Progenitor cell of endocrine pancreas (in vitro differentiated cells): ENCODE data around the gene RGS10. TPM values are rescaled to one million over a fixed set of nuclear protein-coding genes. Genes with fewer than 3 reads are reported as not detected.

ENCODE experiments used
- DNase-seq: peaks from one replicate; pipeline ENCODE4 v3.0.0; 2021; ENCODE audit warnings: low spot score; ENCODE audit not compliant: unreplicated experiment
- H3K27ac Mint-ChIP-seq: 2 replicates; pipeline ENCODE4 v1.8.0; 2021; ENCODE audit warnings: mild to moderate bottlenecking, moderate library complexity, mixed read lengths
- H3K27me3 Mint-ChIP-seq: 2 replicates; pipeline ENCODE4 v1.8.0; 2021; ENCODE audit warnings: mixed read lengths
- H3K36me3 Mint-ChIP-seq: 2 replicates; pipeline ENCODE4 v1.8.0; 2022; ENCODE audit warnings: mixed read lengths; ENCODE audit not compliant: insufficient read depth
- H3K4me1 Mint-ChIP-seq: 2 replicates; pipeline ENCODE4 v1.8.0; 2021; ENCODE audit warnings: low read depth, mixed read lengths
- H3K4me3 Mint-ChIP-seq: 2 replicates; pipeline ENCODE4 v1.8.0; 2021; ENCODE audit warnings: low read depth, mild to moderate bottlenecking, moderate library complexity, mixed read lengths
- H3K9me3 Mint-ChIP-seq: 2 replicates; pipeline ENCODE4 v1.8.0; 2021; ENCODE audit warnings: low read depth, mixed read lengths
- CTCF ChIP-seq: fragments of 200-600 bp; sonication (generic); IDR thresholded peaks from one replicate; pipeline ENCODE4 v1.5.0; 2021; ENCODE audit warnings: antibody characterized with exemption, mild to moderate bottlenecking; ENCODE audit not compliant: unreplicated experiment
- total RNA-seq: library from RNA; stranded (reverse); gene quantifications from 2 replicates; pipeline ENCODE4 v1.2.1, GENCODE V29; 2021

Gene RGS10
- total RNA-seq, 1 donor from 2014 or later, result 0.96 TPM

GRCh38 chr10:119501690-119502089 is 40.8 kb downstream of the RGS10 start:
- H3K4me1 Mint-ChIP-seq, result peaks cover 18% of the 10 kb centered on the region
- no peak for DNase-seq
- no peak for TF ChIP-seq CTCF
- H3K4me3 Mint-ChIP-seq, result no peak overlapping the region
- H3K27me3 Mint-ChIP-seq, result peaks cover 25% of the 10 kb centered on the region
- no peaks in the 10 kb centered on the region for H3K36me3 Mint-ChIP-seq
- no peak overlapping the region for H3K27ac Mint-ChIP-seq
- H3K9me3 Mint-ChIP-seq, result no peaks in the 10 kb centered on the region

GRCh38 chr10:119500821-119501220 is 41.7 kb downstream of the RGS10 start:
- Mint-ChIP-seq H3K36me3 (no peaks in the 10 kb centered on the region), H3K27ac (no peak overlapping the region), H3K9me3 (no peaks in the 10 kb centered on the region), H3K27me3 (peaks cover 23% of the 10 kb centered on the region), H3K4me1 (peaks cover 18% of the 10 kb centered on the region), H3K4me3 (no peak overlapping the region)
- no peak for TF ChIP-seq CTCF
- no peak for DNase-seq

GRCh38 chr10:119500123-119500795 is 42.3 kb downstream of the RGS10 start:
- H3K27me3 Mint-ChIP-seq, result peaks cover 19% of the 10 kb centered on the region
- H3K4me3 Mint-ChIP-seq, result no peak overlapping the region
- DNase-seq, result no peak
- no peaks in the 10 kb centered on the region for H3K9me3 Mint-ChIP-seq
- no peaks in the 10 kb centered on the region for H3K36me3 Mint-ChIP-seq
- TF ChIP-seq CTCF, result no peak
- H3K4me1 Mint-ChIP-seq, result peaks cover 18% of the 10 kb centered on the region
- H3K27ac Mint-ChIP-seq, result no peak overlapping the region

GRCh38 chr10:119499677-119500002 is 42.9 kb downstream of the RGS10 start:
- H3K27ac Mint-ChIP-seq, result peak overlapping the region; percentile 74
- H3K9me3 Mint-ChIP-seq, result no peaks in the 10 kb centered on the region
- no peaks in the 10 kb centered on the region for H3K36me3 Mint-ChIP-seq
- H3K4me3 Mint-ChIP-seq, result no peak overlapping the region
- H3K27me3 Mint-ChIP-seq, result peaks cover 19% of the 10 kb centered on the region
- no peak for DNase-seq
- TF ChIP-seq CTCF, result no peak
- peaks cover 18% of the 10 kb centered on the region for H3K4me1 Mint-ChIP-seq

GRCh38 chr10:119498889-119499676 is 43.4 kb downstream of the RGS10 start:
- no peak for DNase-seq
- Mint-ChIP-seq H3K36me3 (no peaks in the 10 kb centered on the region), H3K27me3 (peaks cover 19% of the 10 kb centered on the region), H3K4me1 (peaks cover 18% of the 10 kb centered on the region), H3K27ac (peak overlapping the region; percentile 74), H3K4me3 (no peak overlapping the region), H3K9me3 (no peaks in the 10 kb centered on the region)
- TF ChIP-seq CTCF, result no peak
